H1 (cell line): ENCODE measurements around the gene VIM. TPM values are rescaled to one million over a fixed set of nuclear protein-coding genes. Genes with fewer than 3 reads are reported as not detected.

Source experiments
- CTCF ChIA-PET: fragments of 300-600 bp; sonication (Branson Sonifier 250); formaldehyde crosslinking; loops from one replicate; lab custom pipeline; 2021; ENCODE audit not compliant: partially characterized antibody; lab: Charles Lee
- POLR2A ChIA-PET: fragments of 300-600 bp; sonication (Branson Sonifier 250); formaldehyde crosslinking; loops from one replicate; lab custom pipeline; 2021; ENCODE audit warnings: inconsistent platforms; ENCODE audit not compliant: partially characterized antibody; lab: Charles Lee
- DNase-seq, 2 experiments: peaks; one replicate each; pipeline versions ENCODE4 v3.0.0 to v3.0.0-alpha.2; 2010 to 2022; ENCODE audit warnings: low spot score in 2 of 2, low read depth in 1 of 2, mixed read lengths in 1 of 2
- FAIRE-seq: peaks from 2 replicates; lab custom pipeline; 2011; peaks lifted over from hg19 to GRCh38; lab: Jason Lieb, UNC
- H2AFZ ChIP-seq: 2 replicates; pipeline ENCODE4 v1.8.1; 2012; ENCODE audit warnings: low read length, inconsistent platforms
- H2AK5ac ChIP-seq: 2 replicates; pipeline ENCODE4 v1.6.1; 2013; ENCODE audit warnings: low read depth, low read length
- H2BK120ac ChIP-seq: replicated peaks from 2 replicates; pipeline ENCODE3; 2013; ENCODE audit warnings: low read depth, low read length, inconsistent platforms
- H2BK12ac ChIP-seq: 2 replicates; pipeline ENCODE4 v1.6.1; 2013; ENCODE audit warnings: low read depth, low read length
- H2BK15ac ChIP-seq: 2 replicates; pipeline ENCODE4 v1.6.1; 2013; ENCODE audit warnings: low read length
- H2BK20ac ChIP-seq: 2 replicates; pipeline ENCODE4 v1.6.1; 2013; ENCODE audit warnings: low read length
- H2BK5ac ChIP-seq: 2 replicates; pipeline ENCODE4 v1.6.1; 2013; ENCODE audit warnings: low read depth, low read length
- H3K14ac ChIP-seq: 2 replicates; pipeline ENCODE4 v1.6.1; 2013; ENCODE audit warnings: inconsistent platforms; ENCODE audit not compliant: insufficient read length
- H3K18ac ChIP-seq: 2 replicates; pipeline ENCODE4 v1.6.1; 2013; ENCODE audit warnings: low read length; ENCODE audit errors: extremely low read depth
- H3K23ac ChIP-seq: 2 replicates; pipeline ENCODE4 v1.6.1; 2013; ENCODE audit warnings: inconsistent platforms; ENCODE audit not compliant: insufficient read length
- H3K23me2 ChIP-seq: 2 replicates; pipeline ENCODE4 v1.6.1; 2013; ENCODE audit warnings: low read depth, low read length
- H3K27ac ChIP-seq: 2 replicates; pipeline ENCODE4 v1.6.1; 2011; ENCODE audit warnings: low read depth, low read length, inconsistent platforms
- H3K27me3 ChIP-seq, 4 experiments: replicated peaks in 1 of 4; 1 replicate in 1 of 4; 2 replicates in 3 of 4; pipeline versions ENCODE4 v1.6.1 to v1.8.1; 2011 to 2013; ENCODE audit warnings: low read length in 3 of 4, mild to moderate bottlenecking in 3 of 4, inconsistent platforms in 2 of 4, mixed read lengths in 2 of 4, moderate library complexity in 1 of 4; ENCODE audit not compliant: control insufficient read depth in 3 of 4, insufficient read depth in 3 of 4; ENCODE audit errors: extremely low read depth in 1 of 4
- H3K36me3 ChIP-seq, 4 experiments: 2 replicates each; pipeline versions ENCODE4 v1.6.1 to v1.8.1; 2011 to 2013; ENCODE audit warnings: mild to moderate bottlenecking in 4 of 4, low read length in 3 of 4, moderate library complexity in 2 of 4, control low read depth in 1 of 4, inconsistent platforms in 1 of 4; ENCODE audit not compliant: insufficient read depth in 4 of 4, control insufficient read depth in 2 of 4
- H3K4ac ChIP-seq: replicated peaks from 2 replicates; pipeline ENCODE3; 2013; ENCODE audit warnings: low read length, low read depth, mixed read lengths, inconsistent platforms; ENCODE audit not compliant: insufficient read length
- H3K4me1 ChIP-seq, 4 experiments: replicated peaks in 1 of 4; 1 replicate in 1 of 4; 2 replicates in 3 of 4; pipeline versions ENCODE4 v1.6.1 to v1.8.1; 2011 to 2013; ENCODE audit warnings: low read length in 3 of 4, inconsistent platforms in 2 of 4, mixed read lengths in 1 of 4; ENCODE audit not compliant: insufficient read depth in 4 of 4, control insufficient read depth in 3 of 4
- H3K4me2 ChIP-seq, 2 experiments: 2 replicates each; pipeline versions ENCODE4 v1.6.1 to v1.8.1; 2011 to 2013; ENCODE audit warnings: low read depth in 2 of 2, low read length in 2 of 2, control low read depth in 1 of 2, inconsistent platforms in 1 of 2, mild to moderate bottlenecking in 1 of 2; ENCODE audit not compliant: insufficient read depth in 1 of 2
- H3K4me3 ChIP-seq, 4 experiments: fragments of 200-600, 300-600 bp in 1 of 4; sonication (generic), shearing (Covaris generic), sonication (Bioruptor Twin) in 1 of 4; 2 replicates each; pipeline versions ENCODE4 v1.5.1 to v1.8.1; 2011 to 2016; ENCODE audit warnings: low read length in 4 of 4, low read depth in 3 of 4, control low read depth in 2 of 4, inconsistent platforms in 2 of 4, mild to moderate bottlenecking in 2 of 4, mixed read lengths in 1 of 4, moderate library complexity in 1 of 4; ENCODE audit not compliant: insufficient read depth in 2 of 4; ENCODE audit errors: extremely low read depth in 1 of 4
- H3K56ac ChIP-seq: replicated peaks from 2 replicates; pipeline ENCODE3; 2013; ENCODE audit warnings: low read depth, mild to moderate bottlenecking, mixed read lengths, low read length, inconsistent platforms; ENCODE audit not compliant: insufficient read length
- H3K79me1 ChIP-seq: 2 replicates; pipeline ENCODE4 v1.6.1; 2013; ENCODE audit warnings: low read depth, low read length, control low read depth
- H3K79me2 ChIP-seq, 2 experiments: 2 replicates each; pipeline versions ENCODE4 v1.6.1 to v1.8.1; 2012 to 2013; ENCODE audit warnings: low read length in 2 of 2, mild to moderate bottlenecking in 2 of 2, inconsistent platforms in 1 of 2; ENCODE audit not compliant: insufficient read depth in 2 of 2, control insufficient read depth in 1 of 2
- H3K9ac ChIP-seq, 4 experiments: replicated peaks in 1 of 4; 1 replicate in 1 of 4; 2 replicates in 3 of 4; pipeline versions ENCODE4 v1.6.1 to v1.8.1; 2011 to 2013; ENCODE audit warnings: low read depth in 3 of 4, low read length in 3 of 4, control low read depth in 2 of 4, mild to moderate bottlenecking in 2 of 4, moderate library complexity in 2 of 4, inconsistent platforms in 1 of 4; ENCODE audit errors: extremely low read depth in 1 of 4
- H3K9me3 ChIP-seq, 2 experiments: 2 replicates each; pipeline versions ENCODE4 v1.6.1 to v1.8.1; 2012 to 2013; ENCODE audit warnings: mild to moderate bottlenecking in 2 of 2, moderate library complexity in 2 of 2, control low read depth in 1 of 2, inconsistent platforms in 1 of 2, low read depth in 1 of 2, low read length in 1 of 2, mixed read lengths in 1 of 2; ENCODE audit not compliant: insufficient read depth in 2 of 2
- H4K20me1 ChIP-seq, 2 experiments: replicated peaks in 1 of 2; 2 replicates each; pipeline versions ENCODE3 to v1.8.1; 2011 to 2013; ENCODE audit warnings: inconsistent platforms in 2 of 2, low read length in 2 of 2, mild to moderate bottlenecking in 1 of 2; ENCODE audit not compliant: insufficient read depth in 2 of 2, control insufficient read depth in 1 of 2
- H4K5ac ChIP-seq: 2 replicates; pipeline ENCODE4 v1.6.1; 2013; ENCODE audit warnings: low read length, low read depth, mixed read lengths, inconsistent platforms; ENCODE audit not compliant: insufficient read length
- H4K8ac ChIP-seq: 2 replicates; pipeline ENCODE4 v1.8.0; 2013; ENCODE audit warnings: mild to moderate bottlenecking, moderate library complexity, low read length, inconsistent platforms; ENCODE audit not compliant: insufficient read depth; ENCODE audit errors: extremely low read depth
- H4K91ac ChIP-seq: replicated peaks from 2 replicates; pipeline ENCODE3; 2013; ENCODE audit warnings: low read length, mixed read lengths, inconsistent platforms; ENCODE audit not compliant: insufficient read length
- MAFK ChIP-seq: IDR thresholded peaks from 2 replicates; pipeline ENCODE4 v1.6.1; 2012; ENCODE audit warnings: low read depth, mild to moderate bottlenecking, improper control_type of control experiment, low read length
- SIX5 ChIP-seq: IDR thresholded peaks from 2 replicates; pipeline ENCODE4 v1.6.1; 2011; ENCODE audit warnings: mild to moderate bottlenecking, low read depth, low read length
- WGBS, 2 experiments: shearing (Covaris generic) in 1 of 2; methylation state at CpG; one replicate each; pipeline versions ENCODE4 v1.1.6 to v1.1.7; 2013 to 2015; ENCODE audit warnings: low lambda C conversion rate in 2 of 2, mixed read lengths in 2 of 2, inconsistent platforms in 1 of 2, low coverage in 1 of 2, missing lambda C conversion rate in 1 of 2; ENCODE audit not compliant: insufficient replicate concordance in 2 of 2, insufficient coverage in 1 of 2, insufficient read length in 1 of 2; ENCODE audit errors: extremely low coverage in 1 of 2, missing lambda C conversion rate in 1 of 2; 5-methylcytosine and 5-hydroxymethylcytosine counted together
- polyA plus RNA-seq, 7 experiments: library from polyadenylated mRNA; depleted of rRNA in 3 of 7; stranded (reverse) in 5 of 7; unstranded in 2 of 7; fragments of >200 nt in 5 of 7; fragments of 200-250 nt in 2 of 7; gene quantifications; 1 replicate in 5 of 7; 2 replicates in 1 of 7; 4 replicates in 1 of 7; pipeline versions ENCODE4 v1.2.1 to v1.2.3, GENCODE V29; 2011 to 2013; ENCODE audit warnings: missing spikeins in 2 of 7, mixed read lengths in 2 of 7
- total RNA-seq: library from RNA; stranded (reverse); fragmentation: NEBNext Ultra II Directional; extraction: Animal tissue kit (Norgen Biotek cat#: 25700); gene quantifications from 2 replicates; pipeline ENCODE4 v1.2.1, GENCODE V29; 2021

VIM gene
- total and polyA plus RNA-seq, 2 of the 8 experiments (the other 6 are each of a cell fraction or from before 2014, with no cell fraction given) = 347 to 372 TPM

GRCh38 chr10:17232276-17232960 is 4.4 kb downstream of the VIM start:
- H3K9me3 ChIP-seq = no peaks in the 10 kb centered on the region
- ChIA-PET POLR2A (no interaction called here), CTCF (interaction anchor here (0.7 to 1.7 kb wide), 3 partner anchors 11 to 22 kb away, joined by 3 to 6 read pairs (median 3); no protein-coding TSS in a partner anchor)
- peaks cover 0 to 6% of the 10 kb centered on the region in 2 experiments; a peak in 1 of 4 replicates for H3K79me2 ChIP-seq
- H3K9ac ChIP-seq = no peak overlapping the region
- no peak overlapping the region for H3K18ac ChIP-seq
- no peak for FAIRE-seq
- no peak overlapping the region for H4K5ac ChIP-seq
- H3K14ac ChIP-seq = no peak overlapping the region
- H2BK5ac ChIP-seq = no peak overlapping the region
- no peak overlapping the region for H2AK5ac ChIP-seq
- WGBS, 2 experiments = 80% methylated on average over 3 of the region's 3 CpGs; no CpG with 5 or more reads in 1 of the 2 experiments
- no peak overlapping the region for H2BK20ac ChIP-seq
- no peak overlapping the region for H2BK120ac ChIP-seq
- no peak overlapping the region for H3K23ac ChIP-seq
- H4K8ac ChIP-seq = no peak overlapping the region
- no peak overlapping the region for H3K4me3 ChIP-seq
- H4K20me1 ChIP-seq = peaks cover 0 to 4% of the 10 kb centered on the region in 2 experiments
- no peak for DNase-seq
- H3K36me3 ChIP-seq = peaks cover 6 to 62% (median 41%) of the 10 kb centered on the region in 4 experiments
- peaks cover 0 to 13% (median 10%) of the 10 kb centered on the region in 4 experiments; a peak in 5 of 7 replicates for H3K27me3 ChIP-seq
- no peak overlapping the region for H3K27ac ChIP-seq
- TF ChIP-seq SIX5 (no peak), MAFK (peak; percentile 30; the same call in 1 of the 2 replicates)
- H2BK15ac ChIP-seq = no peak overlapping the region
- no peak overlapping the region for H3K4me2 ChIP-seq
- peaks cover 20% of the 10 kb centered on the region; the same call in 1 of the 2 replicates for H3K23me2 ChIP-seq
- no peak overlapping the region for H2AFZ ChIP-seq
- H3K4me1 ChIP-seq = peaks cover 3 to 11% (median 7%) of the 10 kb centered on the region in 4 experiments; a peak in 6 of 7 replicates
- H2BK12ac ChIP-seq = no peak overlapping the region
- H3K56ac ChIP-seq = no peak overlapping the region
- no peak overlapping the region for H4K91ac ChIP-seq
- no peak overlapping the region for H3K4ac ChIP-seq
- no peaks in the 10 kb centered on the region for H3K79me1 ChIP-seq
